ENCODE results near the gene EHD4.
A peak's percentile ranks its signal among the peaks of the same experiment; 100 is the strongest.

Gene EHD4

DNA sequence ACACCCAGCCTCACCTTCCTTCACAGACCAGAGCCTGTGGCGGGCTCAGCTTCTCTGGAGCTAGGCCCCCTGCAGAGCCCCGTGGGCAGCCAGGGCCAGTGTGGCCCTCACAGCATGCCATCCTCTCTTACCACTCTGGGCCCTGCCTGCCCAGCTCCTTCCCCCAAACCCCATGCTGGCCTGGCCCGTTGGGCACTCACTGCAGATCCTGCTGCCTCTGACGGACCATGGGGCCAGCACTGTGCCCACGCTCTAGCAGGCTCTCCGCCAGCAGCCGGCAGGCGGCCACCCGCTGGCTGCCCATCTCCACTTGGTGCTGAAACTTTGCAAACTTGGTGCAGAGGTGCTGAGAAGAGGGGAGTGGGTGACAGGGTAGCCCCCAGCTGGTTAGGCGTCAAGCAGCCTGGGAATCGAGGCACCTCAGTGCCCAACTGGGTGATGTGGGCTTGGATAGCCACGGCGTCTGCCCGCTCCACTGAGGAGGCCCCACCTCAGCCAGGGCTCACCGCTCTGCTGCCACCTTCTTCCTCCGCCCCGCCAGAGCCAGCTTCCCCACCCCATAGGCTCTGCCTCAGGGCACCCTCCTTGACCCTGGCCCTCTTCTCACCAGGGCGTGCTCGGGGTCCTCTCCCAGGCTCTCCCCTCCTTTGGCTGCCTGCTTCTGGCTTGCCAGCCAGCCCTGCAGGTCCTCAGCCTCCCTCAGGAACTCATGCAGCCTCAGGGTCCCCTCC lies 101.0 kb downstream of the EHD4 start:
- H3K4me3 ChIP-seq (ENCODE audit: low read length) = no peak overlapping the region
- DNase-seq (ENCODE audit: low read depth) = no peak
- TF ChIP-seq, protein P1, sequence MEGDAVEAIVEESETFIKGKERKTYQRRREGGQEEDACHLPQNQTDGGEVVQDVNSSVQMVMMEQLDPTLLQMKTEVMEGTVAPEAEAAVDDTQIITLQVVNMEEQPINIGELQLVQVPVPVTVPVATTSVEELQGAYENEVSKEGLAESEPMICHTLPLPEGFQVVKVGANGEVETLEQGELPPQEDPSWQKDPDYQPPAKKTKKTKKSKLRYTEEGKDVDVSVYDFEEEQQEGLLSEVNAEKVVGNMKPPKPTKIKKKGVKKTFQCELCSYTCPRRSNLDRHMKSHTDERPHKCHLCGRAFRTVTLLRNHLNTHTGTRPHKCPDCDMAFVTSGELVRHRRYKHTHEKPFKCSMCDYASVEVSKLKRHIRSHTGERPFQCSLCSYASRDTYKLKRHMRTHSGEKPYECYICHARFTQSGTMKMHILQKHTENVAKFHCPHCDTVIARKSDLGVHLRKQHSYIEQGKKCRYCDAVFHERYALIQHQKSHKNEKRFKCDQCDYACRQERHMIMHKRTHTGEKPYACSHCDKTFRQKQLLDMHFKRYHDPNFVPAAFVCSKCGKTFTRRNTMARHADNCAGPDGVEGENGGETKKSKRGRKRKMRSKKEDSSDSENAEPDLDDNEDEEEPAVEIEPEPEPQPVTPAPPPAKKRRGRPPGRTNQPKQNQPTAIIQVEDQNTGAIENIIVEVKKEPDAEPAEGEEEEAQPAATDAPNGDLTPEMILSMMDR (conservative IDR thresholded peaks at IDR 0.05; ENCODE audit: low read depth, low read length) = no peak

GRCh38 chr15:41870689-41871081 lies 101.7 kb downstream of the EHD4 start:
- peak; percentile 5 for DNase-seq (ENCODE audit: low read depth)
- TF ChIP-seq, protein P1 (conservative IDR thresholded peaks at IDR 0.05; ENCODE audit: low read depth, low read length) = no peak
- H3K4me3 ChIP-seq (ENCODE audit: low read length) = no peak overlapping the region

DNA sequence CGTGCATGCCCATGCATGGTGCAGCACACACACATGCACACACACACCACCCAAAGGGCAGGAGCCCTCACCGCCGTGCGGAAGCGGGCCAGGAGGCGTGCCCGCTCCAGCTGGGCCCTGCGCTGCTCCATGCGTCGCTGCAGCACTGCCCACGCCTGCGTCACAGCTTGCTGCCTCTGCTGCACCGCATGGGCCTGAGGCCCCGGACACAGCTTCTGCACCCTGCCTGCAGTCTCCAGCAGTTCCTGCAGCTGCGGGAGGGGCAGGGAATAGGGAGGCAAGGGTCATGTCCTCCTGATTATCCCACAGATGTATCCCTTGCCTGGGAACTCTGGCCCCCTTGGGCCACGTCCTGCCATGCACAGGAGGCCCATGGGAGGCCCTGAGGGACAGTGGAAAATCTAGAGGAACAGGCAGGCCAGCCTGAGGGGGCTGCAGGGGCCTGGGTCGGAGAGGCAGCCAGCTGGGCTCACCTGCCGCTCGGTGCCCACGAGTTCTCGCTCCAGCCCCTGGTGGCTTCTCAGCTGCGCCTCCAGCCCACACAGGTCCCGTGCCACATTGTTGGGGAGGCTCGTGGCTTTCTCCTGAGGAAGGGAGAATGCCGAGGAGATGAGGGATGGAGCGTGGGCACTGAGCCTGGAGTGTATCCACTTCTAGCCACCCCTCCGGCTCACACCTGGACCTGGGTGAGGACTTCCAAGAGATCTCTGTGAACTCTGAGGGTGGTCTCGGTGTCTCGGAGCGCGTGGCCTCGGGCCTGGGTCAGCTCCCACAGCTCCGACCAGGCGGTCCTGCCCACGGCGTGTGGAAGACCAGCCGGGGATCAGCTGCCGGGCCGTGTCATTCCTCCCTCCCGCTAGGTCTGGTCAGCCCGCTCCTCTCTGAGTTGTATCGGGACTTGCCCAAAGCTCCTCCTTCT lies 102.3 kb downstream of the EHD4 start:
- DNase-seq (ENCODE audit: low read depth) = no peak
- H3K4me3 ChIP-seq (ENCODE audit: low read length) = no peak overlapping the region
- TF ChIP-seq, protein P1 (conservative IDR thresholded peaks at IDR 0.05; ENCODE audit: low read depth, low read length) = no peak

GRCh38 chr15:41868321-41868720 lies 104.0 kb downstream of the EHD4 start:
- TF ChIP-seq, protein P1 (conservative IDR thresholded peaks at IDR 0.05; ENCODE audit: low read depth, low read length) = no peak
- no peak overlapping the region for H3K4me3 ChIP-seq (ENCODE audit: low read length)
- no peak for DNase-seq (ENCODE audit: low read depth)

- DNase-seq (ENCODE audit: low read depth) = no peak
- H3K4me3 ChIP-seq (ENCODE audit: low read length) = no peak overlapping the region
- TF ChIP-seq, protein P1 (conservative IDR thresholded peaks at IDR 0.05; ENCODE audit: low read depth, low read length) = no peak
Measured at GRCh38 chr15:41866872-41867579, 105.3 kb downstream of the EHD4 start.

DNA sequence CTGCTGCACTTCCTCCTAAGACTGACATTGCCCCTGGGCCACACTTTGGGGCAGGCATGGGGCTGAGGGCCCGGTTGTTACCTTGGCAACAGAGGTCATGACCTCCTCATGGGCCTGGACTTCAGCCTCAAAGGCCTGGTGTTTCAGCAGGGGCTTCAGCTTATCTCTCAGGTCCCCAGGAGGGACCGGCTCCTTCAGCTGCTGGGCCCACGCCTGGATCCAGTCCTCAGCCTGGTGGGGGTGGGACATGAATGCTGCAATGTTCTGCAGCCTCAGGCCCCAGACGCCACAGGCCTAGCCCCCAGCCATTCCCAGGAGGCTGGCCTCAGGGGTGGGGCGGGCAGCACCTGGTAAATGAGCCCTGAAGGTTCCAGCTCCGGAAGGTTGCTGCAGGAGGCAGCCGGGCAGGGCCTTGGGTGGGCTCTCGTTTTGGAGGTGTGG lies 106.1 kb downstream of the EHD4 start:
- TF ChIP-seq, protein P1 (conservative IDR thresholded peaks at IDR 0.05; ENCODE audit: low read depth, low read length) = no peak
- DNase-seq (ENCODE audit: low read depth) = no peak
- H3K4me3 ChIP-seq (ENCODE audit: low read length) = no peak overlapping the region
